Ovary (tissue), 3 donors: ENCODE measurements around the gene SPSB1.

Source experiments
- CTCF ChIP-seq, 3 donors: fragments of 450-650 bp in 2 of 3; fragments of 200-600 bp in 1 of 3; IDR thresholded peaks; one replicate each; pipeline versions ENCODE4 v1.5.1 to v1.8.0; 2016 to 2022; ENCODE audit warnings: antibody characterized with exemption in 3 of 3, mild to moderate bottlenecking in 1 of 3
- POLR2A ChIP-seq: fragments of 450-650 bp; IDR thresholded peaks from one replicate; pipeline ENCODE4 v1.6.1; 2017; ENCODE audit warnings: antibody characterized with exemption, mild to moderate bottlenecking, moderate library complexity
- donor health status: DM: no; HTN: no; CAD: no.

DNA sequence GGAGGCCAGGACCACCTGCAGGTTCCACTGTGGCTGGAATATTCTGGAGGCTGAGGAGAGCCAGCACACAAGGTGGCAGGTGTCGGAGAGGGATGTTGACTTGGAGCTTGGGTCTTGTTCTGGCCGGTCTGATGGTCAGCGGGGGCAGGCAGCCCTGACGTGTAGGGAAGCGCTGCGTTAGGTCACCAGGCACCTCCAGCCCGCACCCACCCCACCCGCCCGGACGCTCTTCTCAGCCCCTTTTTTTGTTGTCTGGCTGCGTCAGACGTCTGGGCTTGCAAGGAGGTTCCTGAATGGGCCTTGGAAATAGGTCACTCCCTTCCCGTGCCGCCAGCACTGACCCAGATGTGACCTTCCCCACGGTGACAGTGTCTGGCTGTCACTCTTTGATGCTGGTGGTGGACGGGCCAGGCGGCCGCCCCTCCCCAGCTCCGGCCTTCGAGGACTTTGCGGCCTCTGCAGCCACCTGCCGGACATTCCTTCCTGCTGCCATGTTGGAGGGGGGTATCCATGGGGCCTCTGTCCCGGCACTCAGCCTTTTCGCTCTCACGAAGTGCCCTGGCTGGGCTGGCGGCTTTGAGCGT lies 30.1 kb downstream of the SPSB1 start:
- TF ChIP-seq POLR2A (no peak), CTCF (IDR thresholded peaks at IDR 0.05) (no peak)
